ENCODE measurements around the gene COL10A1.

Gene COL10A1

DNA sequence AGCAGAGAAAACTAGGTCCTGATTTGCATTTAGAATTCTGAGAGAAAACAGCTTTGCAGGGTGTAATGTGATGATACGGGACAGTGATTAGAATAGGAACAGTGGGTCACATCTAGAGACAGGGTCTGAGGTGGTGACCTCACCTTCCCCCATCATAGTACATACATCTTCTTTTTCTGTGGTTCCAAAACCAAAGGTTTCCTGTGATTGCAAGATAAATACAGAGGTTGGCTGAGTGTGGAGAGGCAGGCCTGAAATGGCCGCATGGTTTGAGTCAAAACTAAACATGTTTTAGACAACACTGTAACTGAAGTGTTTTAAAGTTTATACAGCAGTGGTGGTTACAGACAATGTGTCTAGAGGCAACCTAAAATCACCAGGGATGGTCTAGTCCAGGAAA is 35.7 kb downstream of the COL10A1 start:
- H3K4me1 ChIP-seq (ENCODE audit: control insufficient read depth, insufficient read depth, low read length) = no peaks in the 10 kb centered on the region
- POLR2A ChIA-PET = no interaction called here
- H3K4me3 ChIP-seq (ENCODE audit: low read depth, low read length) = no peak overlapping the region
- CTCF ChIA-PET = interaction anchor here (1.9 kb wide), 1 partner anchor 79 kb away, joined by 6 read pairs; no protein-coding TSS in a partner anchor
- no peaks in the 10 kb centered on the region for H3K9me3 ChIP-seq (ENCODE audit: control insufficient read depth, insufficient read depth, low read depth, low read length)
- no peaks in the 10 kb centered on the region for H3K36me3 ChIP-seq (ENCODE audit: control insufficient read depth in 2 of 2, insufficient read depth in 1 of 2, low read length in 2 of 2)
- no peak for TF ChIP-seq RBAK (tag by site-specific recombination; IDR thresholded peaks at IDR 0.05)
- TF ChIP-seq, protein P1, sequence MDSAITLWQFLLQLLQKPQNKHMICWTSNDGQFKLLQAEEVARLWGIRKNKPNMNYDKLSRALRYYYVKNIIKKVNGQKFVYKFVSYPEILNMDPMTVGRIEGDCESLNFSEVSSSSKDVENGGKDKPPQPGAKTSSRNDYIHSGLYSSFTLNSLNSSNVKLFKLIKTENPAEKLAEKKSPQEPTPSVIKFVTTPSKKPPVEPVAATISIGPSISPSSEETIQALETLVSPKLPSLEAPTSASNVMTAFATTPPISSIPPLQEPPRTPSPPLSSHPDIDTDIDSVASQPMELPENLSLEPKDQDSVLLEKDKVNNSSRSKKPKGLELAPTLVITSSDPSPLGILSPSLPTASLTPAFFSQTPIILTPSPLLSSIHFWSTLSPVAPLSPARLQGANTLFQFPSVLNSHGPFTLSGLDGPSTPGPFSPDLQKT (IDR thresholded peaks at IDR 0.05; ENCODE audit: borderline replicate concordance, low read depth, low read length) = no peak
- no peak for TF ChIP-seq TRIM28 (IDR thresholded peaks at IDR 0.05; ENCODE audit: borderline replicate concordance, low read length)
- TF ChIP-seq OSR2 (tag by site-specific recombination; IDR thresholded peaks at IDR 0.05) = no peak
- TF ChIP-seq ZNF138 (tag by site-specific recombination; IDR thresholded peaks at IDR 0.05; ENCODE audit: borderline replicate concordance) = no peak
- TF ChIP-seq ZNF785 (tag by site-specific recombination; IDR thresholded peaks at IDR 0.05) = no peak
- TF ChIP-seq ZNF510 (tag by site-specific recombination; IDR thresholded peaks at IDR 0.05; ENCODE audit: insufficient replicate concordance) = no peak
- TF ChIP-seq ZNF585B (tag by site-specific recombination; IDR thresholded peaks at IDR 0.05) = no peak
- TF ChIP-seq, protein P2, sequence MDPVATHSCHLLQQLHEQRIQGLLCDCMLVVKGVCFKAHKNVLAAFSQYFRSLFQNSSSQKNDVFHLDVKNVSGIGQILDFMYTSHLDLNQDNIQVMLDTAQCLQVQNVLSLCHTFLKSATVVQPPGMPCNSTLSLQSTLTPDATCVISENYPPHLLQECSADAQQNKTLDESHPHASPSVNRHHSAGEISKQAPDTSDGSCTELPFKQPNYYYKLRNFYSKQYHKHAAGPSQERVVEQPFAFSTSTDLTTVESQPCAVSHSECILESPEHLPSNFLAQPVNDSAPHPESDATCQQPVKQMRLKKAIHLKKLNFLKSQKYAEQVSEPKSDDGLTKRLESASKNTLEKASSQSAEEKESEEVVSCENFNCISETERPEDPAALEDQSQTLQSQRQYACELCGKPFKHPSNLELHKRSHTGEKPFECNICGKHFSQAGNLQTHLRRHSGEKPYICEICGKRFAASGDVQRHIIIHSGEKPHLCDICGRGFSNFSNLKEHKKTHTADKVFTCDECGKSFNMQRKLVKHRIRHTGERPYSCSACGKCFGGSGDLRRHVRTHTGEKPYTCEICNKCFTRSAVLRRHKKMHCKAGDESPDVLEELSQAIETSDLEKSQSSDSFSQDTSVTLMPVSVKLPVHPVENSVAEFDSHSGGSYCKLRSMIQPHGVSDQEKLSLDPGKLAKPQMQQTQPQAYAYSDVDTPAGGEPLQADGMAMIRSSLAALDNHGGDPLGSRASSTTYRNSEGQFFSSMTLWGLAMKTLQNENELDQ (tag by site-specific recombination; IDR thresholded peaks at IDR 0.05; ENCODE audit: low read depth) = no peak
- TF ChIP-seq ZNF16 (tag by site-specific recombination; IDR thresholded peaks at IDR 0.05; ENCODE audit: low read depth) = no peak
- TF ChIP-seq ZNF155 (tag by site-specific recombination; IDR thresholded peaks at IDR 0.05) = no peak
- no peak for TF ChIP-seq ZSCAN16 (tag by site-specific recombination; IDR thresholded peaks at IDR 0.05)
- TF ChIP-seq, protein P3, sequence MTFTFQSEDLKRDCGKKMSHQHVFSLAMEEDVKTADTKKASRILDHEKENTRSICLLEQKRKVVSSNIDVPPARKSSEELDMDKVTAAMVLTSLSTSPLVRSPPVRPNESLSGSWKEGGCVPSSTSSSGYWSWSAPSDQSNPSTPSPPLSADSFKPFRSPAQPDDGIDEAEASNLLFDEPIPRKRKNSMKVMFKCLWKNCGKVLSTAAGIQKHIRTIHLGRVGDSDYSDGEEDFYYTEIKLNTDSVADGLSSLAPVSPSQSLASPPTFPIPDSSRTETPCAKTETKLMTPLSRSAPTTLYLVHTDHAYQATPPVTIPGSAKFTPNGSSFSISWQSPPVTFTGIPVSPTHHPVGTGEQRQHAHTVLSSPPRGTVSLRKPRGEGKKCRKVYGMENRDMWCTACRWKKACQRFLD (tag by site-specific recombination; IDR thresholded peaks at IDR 0.05) = no peak
- H3K27ac ChIP-seq (ENCODE audit: extremely low read depth, low read depth, low read length) = no peak overlapping the region

DNA sequence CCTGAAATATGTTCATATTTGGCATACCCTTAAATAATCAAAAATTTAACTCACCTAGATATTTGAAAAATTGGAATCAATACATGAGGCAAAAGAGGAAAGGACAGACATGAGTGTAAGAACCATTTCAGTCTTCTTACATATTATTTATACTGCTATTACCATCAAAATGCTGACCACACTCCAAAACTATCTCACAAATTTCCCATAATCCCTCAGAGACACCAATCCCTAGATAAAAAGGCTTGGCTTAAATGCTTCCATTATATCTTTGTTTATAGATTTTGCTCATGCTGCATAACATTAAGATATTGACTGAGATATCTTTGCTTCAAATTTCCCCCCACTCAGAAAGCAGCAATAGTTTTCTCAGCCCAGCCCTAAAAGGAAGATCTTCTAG is 37.0 kb downstream of the COL10A1 start:
- H3K27ac ChIP-seq (ENCODE audit: extremely low read depth, low read depth, low read length) = no peak overlapping the region
- H3K36me3 ChIP-seq (ENCODE audit: control insufficient read depth in 2 of 2, insufficient read depth in 1 of 2, low read length in 2 of 2) = no peaks in the 10 kb centered on the region
- no peak overlapping the region for H3K4me3 ChIP-seq (ENCODE audit: low read depth, low read length)
- H3K9me3 ChIP-seq (ENCODE audit: control insufficient read depth, insufficient read depth, low read depth, low read length) = no peaks in the 10 kb centered on the region
- no peaks in the 10 kb centered on the region for H3K4me1 ChIP-seq (ENCODE audit: control insufficient read depth, insufficient read depth, low read length)
- CTCF ChIA-PET = interaction anchor here (0.6 to 0.7 kb wide), 2 partner anchors 16 to 271 kb away, joined by 3 to 4 read pairs; no protein-coding TSS in a partner anchor
- POLR2A ChIA-PET = no interaction called here
- no peak for TF ChIP-seq ZNF157 (tag by site-specific recombination; IDR thresholded peaks at IDR 0.05)
- no peak for TF ChIP-seq ZNF707 (tag by site-specific recombination; IDR thresholded peaks at IDR 0.05)
- no peak for TF ChIP-seq ZNF830 (tag by site-specific recombination; IDR thresholded peaks at IDR 0.05; ENCODE audit: low read depth)
- TF ChIP-seq, protein P4, sequence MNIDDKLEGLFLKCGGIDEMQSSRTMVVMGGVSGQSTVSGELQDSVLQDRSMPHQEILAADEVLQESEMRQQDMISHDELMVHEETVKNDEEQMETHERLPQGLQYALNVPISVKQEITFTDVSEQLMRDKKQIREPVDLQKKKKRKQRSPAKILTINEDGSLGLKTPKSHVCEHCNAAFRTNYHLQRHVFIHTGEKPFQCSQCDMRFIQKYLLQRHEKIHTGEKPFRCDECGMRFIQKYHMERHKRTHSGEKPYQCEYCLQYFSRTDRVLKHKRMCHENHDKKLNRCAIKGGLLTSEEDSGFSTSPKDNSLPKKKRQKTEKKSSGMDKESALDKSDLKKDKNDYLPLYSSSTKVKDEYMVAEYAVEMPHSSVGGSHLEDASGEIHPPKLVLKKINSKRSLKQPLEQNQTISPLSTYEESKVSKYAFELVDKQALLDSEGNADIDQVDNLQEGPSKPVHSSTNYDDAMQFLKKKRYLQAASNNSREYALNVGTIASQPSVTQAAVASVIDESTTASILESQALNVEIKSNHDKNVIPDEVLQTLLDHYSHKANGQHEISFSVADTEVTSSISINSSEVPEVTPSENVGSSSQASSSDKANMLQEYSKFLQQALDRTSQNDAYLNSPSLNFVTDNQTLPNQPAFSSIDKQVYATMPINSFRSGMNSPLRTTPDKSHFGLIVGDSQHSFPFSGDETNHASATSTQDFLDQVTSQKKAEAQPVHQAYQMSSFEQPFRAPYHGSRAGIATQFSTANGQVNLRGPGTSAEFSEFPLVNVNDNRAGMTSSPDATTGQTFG (tag by site-specific recombination; IDR thresholded peaks at IDR 0.05; ENCODE audit: borderline replicate concordance) = no peak
- no peak for TF ChIP-seq ZFP69B (tag by site-specific recombination; IDR thresholded peaks at IDR 0.05)
- TF ChIP-seq ZNF223 (tag by site-specific recombination; IDR thresholded peaks at IDR 0.05) = no peak
- TF ChIP-seq, protein P5, sequence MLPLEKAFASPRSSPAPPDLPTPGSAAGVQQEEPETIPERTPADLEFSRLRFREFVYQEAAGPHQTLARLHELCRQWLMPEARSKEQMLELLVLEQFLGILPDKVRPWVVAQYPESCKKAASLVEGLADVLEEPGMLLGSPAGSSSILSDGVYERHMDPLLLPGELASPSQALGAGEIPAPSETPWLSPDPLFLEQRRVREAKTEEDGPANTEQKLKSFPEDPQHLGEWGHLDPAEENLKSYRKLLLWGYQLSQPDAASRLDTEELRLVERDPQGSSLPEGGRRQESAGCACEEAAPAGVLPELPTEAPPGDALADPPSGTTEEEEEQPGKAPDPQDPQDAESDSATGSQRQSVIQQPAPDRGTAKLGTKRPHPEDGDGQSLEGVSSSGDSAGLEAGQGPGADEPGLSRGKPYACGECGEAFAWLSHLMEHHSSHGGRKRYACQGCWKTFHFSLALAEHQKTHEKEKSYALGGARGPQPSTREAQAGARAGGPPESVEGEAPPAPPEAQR (tag by site-specific recombination; IDR thresholded peaks at IDR 0.05) = no peak
- TF ChIP-seq REST (tag by site-specific recombination; IDR thresholded peaks at IDR 0.05) = no peak
- TF ChIP-seq MZF1 (tag by site-specific recombination; IDR thresholded peaks at IDR 0.05; ENCODE audit: borderline replicate concordance) = no peak
- no peak for TF ChIP-seq YY2 (tag by site-specific recombination; IDR thresholded peaks at IDR 0.05)

Measured in HEK293 (cell line).